Measurements from ENCODE around the gene EXOC4. TPM values are rescaled to one million over a fixed set of nuclear protein-coding genes. Genes with fewer than 3 reads are reported as not detected.

The EXOC4 gene
- total RNA-seq, 1 experiment from 2014 or later, result 66.2 TPM

- no peak for TF ChIP-seq CTCF (IDR thresholded peaks at IDR 0.05; ENCODE audit: insufficient read depth in 1 of 2, low read depth in 1 of 2, low read length in 1 of 2, severe bottlenecking in 1 of 2, unreplicated experiment in 1 of 2)
- DNase-seq, result no peak
- intact Hi-C loops (cut with micrococcal nuclease; ENCODE audit: unreplicated experiment), result no loop called here
- Mint-ChIP-seq H3K27me3 (ENCODE audit: insufficient read depth, unreplicated experiment) (no peaks in the 10 kb centered on the region), H3K36me3 (ENCODE audit: insufficient read depth, unreplicated experiment) (no peaks in the 10 kb centered on the region), H3K27ac (ENCODE audit: unreplicated experiment) (no peak overlapping the region), H3K9me3 (ENCODE audit: unreplicated experiment) (peaks cover 12% of the 10 kb centered on the region), H3K4me1 (ENCODE audit: low read depth, unreplicated experiment) (no peaks in the 10 kb centered on the region), H3K4me3 (ENCODE audit: unreplicated experiment) (no peak overlapping the region)
- ChIA-PET POLR2A (no interaction called here), CTCF (no interaction called here)
- no TSS peak for BruUV-seq (replicated peaks)
- Histone ChIP-seq H3K27me3 (replicated peaks; ENCODE audit: control insufficient read depth, insufficient read depth, low read length) (no peaks in the 10 kb centered on the region), H3K9me3 (no peaks in the 10 kb centered on the region), H3K4me3 (ENCODE audit: low read depth, low read length) (no peak overlapping the region), H3K36me3 (ENCODE audit: control insufficient read depth, insufficient read depth, low read length) (no peaks in the 10 kb centered on the region), H3K4me1 (no peaks in the 10 kb centered on the region)
These were observed 138.3 kb downstream of the EXOC4 start for GRCh38 chr7:133391206-133391605.

GRCh38 chr7:133394369-133394768 is 141.5 kb downstream of the EXOC4 start:
- no peak overlapping the region for H3K4me3 Mint-ChIP-seq (ENCODE audit: unreplicated experiment)
- H3K4me1 Mint-ChIP-seq (ENCODE audit: low read depth, unreplicated experiment), result no peaks in the 10 kb centered on the region
- no peaks in the 10 kb centered on the region for H3K36me3 Mint-ChIP-seq (ENCODE audit: insufficient read depth, unreplicated experiment)

GRCh38 chr7:133395551-133395950 is 142.7 kb downstream of the EXOC4 start:
- CTCF ChIA-PET, result no interaction called here
- no peak overlapping the region for H3K4me3 ChIP-seq (ENCODE audit: low read depth, low read length)
- H3K4me1 ChIP-seq, result no peaks in the 10 kb centered on the region
- intact Hi-C loops (cut with micrococcal nuclease; ENCODE audit: unreplicated experiment), result no loop called here
- H3K27ac Mint-ChIP-seq (ENCODE audit: unreplicated experiment), result no peak overlapping the region
- H3K4me1 Mint-ChIP-seq (ENCODE audit: low read depth, unreplicated experiment), result no peaks in the 10 kb centered on the region
- H3K27me3 Mint-ChIP-seq (ENCODE audit: insufficient read depth, unreplicated experiment), result no peaks in the 10 kb centered on the region
- no TSS peak for BruUV-seq (replicated peaks)
- no peaks in the 10 kb centered on the region for H3K36me3 Mint-ChIP-seq (ENCODE audit: insufficient read depth, unreplicated experiment)
- no peaks in the 10 kb centered on the region for H3K36me3 ChIP-seq (ENCODE audit: control insufficient read depth, insufficient read depth, low read length)
- DNase-seq, result no peak
- no peaks in the 10 kb centered on the region for H3K27me3 ChIP-seq (replicated peaks; ENCODE audit: control insufficient read depth, insufficient read depth, low read length)
- H3K9me3 ChIP-seq, result no peaks in the 10 kb centered on the region
- TF ChIP-seq CTCF (IDR thresholded peaks at IDR 0.05; ENCODE audit: insufficient read depth in 1 of 2, low read depth in 1 of 2, low read length in 1 of 2, severe bottlenecking in 1 of 2, unreplicated experiment in 1 of 2), result no peak
- no peak overlapping the region for H3K4me3 Mint-ChIP-seq (ENCODE audit: unreplicated experiment)
- no peaks in the 10 kb centered on the region for H3K9me3 Mint-ChIP-seq (ENCODE audit: unreplicated experiment)
- POLR2A ChIA-PET, result no interaction called here

More at GRCh38 chr7:133394369-133394768, 141.5 kb downstream of the EXOC4 start:
- no peaks in the 10 kb centered on the region for H3K4me1 ChIP-seq
- no peaks in the 10 kb centered on the region for H3K36me3 ChIP-seq (ENCODE audit: control insufficient read depth, insufficient read depth, low read length)
- Mint-ChIP-seq H3K27me3 (ENCODE audit: insufficient read depth, unreplicated experiment) (no peaks in the 10 kb centered on the region), H3K9me3 (ENCODE audit: unreplicated experiment) (peaks cover 2% of the 10 kb centered on the region), H3K27ac (ENCODE audit: unreplicated experiment) (no peak overlapping the region)
- POLR2A ChIA-PET, result no interaction called here
- no peaks in the 10 kb centered on the region for H3K9me3 ChIP-seq
- intact Hi-C loops (cut with micrococcal nuclease; ENCODE audit: unreplicated experiment), result no loop called here
- DNase-seq, result no peak
- TF ChIP-seq CTCF (IDR thresholded peaks at IDR 0.05; ENCODE audit: insufficient read depth in 1 of 2, low read depth in 1 of 2, low read length in 1 of 2, severe bottlenecking in 1 of 2, unreplicated experiment in 1 of 2), result no peak
- no TSS peak for BruUV-seq (replicated peaks)
- CTCF ChIA-PET, result no interaction called here
- H3K27me3 ChIP-seq (replicated peaks; ENCODE audit: control insufficient read depth, insufficient read depth, low read length), result no peaks in the 10 kb centered on the region
- H3K4me3 ChIP-seq (ENCODE audit: low read depth, low read length), result no peak overlapping the region
